HCT116 (cell line): ENCODE results near the gene UBE2D3. TPM values are rescaled to one million over a fixed set of nuclear protein-coding genes. Genes with fewer than 3 reads are reported as not detected.

ENCODE experiments used
- ATAC-seq: fragments of 200-7000 bp; cut with Tn5 transposase; 2 replicates; pipeline ENCODE4 v1.9.1; 2020; ENCODE audit warnings: mild to moderate bottlenecking, moderate library complexity
- BruUV-seq: library from RNA; stranded (reverse); fragments of 400-500 nt; replicated peaks from 2 replicates; lab custom pipeline; 2021; lab: Mats Ljungman, UMichigan
- CTCF ChIA-PET: fragments of 300-600 bp; sonication (Branson Sonifier 250); formaldehyde crosslinking; loops from one replicate; lab custom pipeline; 2021; ENCODE audit warnings: antibody characterized with exemption; lab: Charles Lee
- POLR2A ChIA-PET: fragments of 300-600, 350-600 bp; sonication (Branson Sonifier 250); formaldehyde crosslinking; loops from one replicate; lab custom pipeline; 2021; ENCODE audit warnings: antibody characterized with exemption; lab: Charles Lee
- RAD21 ChIA-PET, 2 experiments: fragments of 300-600 bp; sonication (Branson Sonifier 250); formaldehyde crosslinking; loops; one replicate each; lab custom pipeline; 2023; ENCODE audit warnings: low total read pairs in 2 of 2; ENCODE audit not compliant: uncharacterized antibody in 2 of 2, unreplicated experiment in 2 of 2, low non-redundant PET in 1 of 2; lab: Charles Lee
- DNase-seq: peaks from one replicate; pipeline ENCODE4 v3.0.0-alpha.2; 2010; ENCODE audit warnings: low read depth, low spot score
- H2AFZ ChIP-seq: fragments of 200-600 bp; shearing (Covaris generic), sonication (generic); 2 replicates; pipeline ENCODE4 v1.6.1; 2017; ENCODE audit warnings: low read depth, mixed run types, mixed read lengths, antibody characterized with exemption, low read length; ENCODE audit not compliant: poor library complexity, severe bottlenecking
- H3K27ac ChIP-seq: 2 replicates; pipeline ENCODE4 v1.5.1; 2012; ENCODE audit warnings: low read depth, low read length
- H3K27me3 ChIP-seq: fragments of 200-600 bp; sonication (generic); 2 replicates; pipeline ENCODE4 v1.6.1; 2016; ENCODE audit warnings: mixed run types, low read length, mixed read lengths; ENCODE audit not compliant: insufficient read depth
- H3K36me3 ChIP-seq, 2 experiments: fragments of 200-500 bp in 1 of 2; fragments of 200-600 bp in 1 of 2; sonication (Bioruptor generic) in 1 of 2; sonication (generic) in 1 of 2; 2 replicates each; pipeline versions ENCODE4 v1.5.1 to v1.6.1; 2014 to 2016; ENCODE audit warnings: low read length in 2 of 2, inconsistent platforms in 1 of 2, mixed read lengths in 1 of 2, mixed run types in 1 of 2; ENCODE audit not compliant: insufficient read depth in 2 of 2, control insufficient read depth in 1 of 2
- H3K4me1 ChIP-seq, 2 experiments: fragments of 200-600 bp in 1 of 2; sonication (generic) in 1 of 2; 2 replicates each; pipeline versions ENCODE4 v1.5.1 to v1.6.1; 2012 to 2017; ENCODE audit warnings: low read length in 2 of 2, inconsistent platforms in 1 of 2, mild to moderate bottlenecking in 1 of 2, mixed read lengths in 1 of 2, mixed run types in 1 of 2, moderate library complexity in 1 of 2; ENCODE audit not compliant: insufficient read depth in 2 of 2, control insufficient read depth in 1 of 2
- H3K4me2 ChIP-seq: fragments of 200-600 bp; sonication (generic); 2 replicates; pipeline ENCODE4 v1.6.1; 2017; ENCODE audit warnings: mixed run types, low read length, mixed read lengths
- H3K4me3 ChIP-seq, 2 experiments: fragments of 200-600 bp in 1 of 2; sonication (generic) in 1 of 2; replicated peaks in 1 of 2; 2 replicates each; pipeline ENCODE4 v1.5.1; 2011 to 2016; ENCODE audit warnings: low read length in 2 of 2, control low read depth in 1 of 2, low read depth in 1 of 2, mild to moderate bottlenecking in 1 of 2, mixed read lengths in 1 of 2, mixed run types in 1 of 2
- H3K79me2 ChIP-seq: fragments of 200-600 bp; sonication (generic); 2 replicates; pipeline ENCODE4 v1.6.1; 2017; ENCODE audit warnings: mild to moderate bottlenecking, mixed run types, low read length, moderate library complexity, mixed read lengths; ENCODE audit not compliant: insufficient read depth
- H3K9ac ChIP-seq: fragments of 200-600 bp; sonication (generic); 2 replicates; pipeline ENCODE4 v1.6.1; 2016; ENCODE audit warnings: low read length, mixed read lengths
- H3K9me2 ChIP-seq: fragments of 200-600 bp; sonication (generic), shearing (Covaris generic); 2 replicates; pipeline ENCODE4 v1.6.1; 2017; ENCODE audit warnings: mixed run types, mild to moderate bottlenecking, moderate library complexity; ENCODE audit not compliant: insufficient read depth
- H3K9me3 ChIP-seq, 2 experiments: fragments of 200-500 bp in 1 of 2; fragments of 200-600 bp in 1 of 2; sonication (Bioruptor generic) in 1 of 2; sonication (generic) in 1 of 2; 2 replicates each; pipeline ENCODE4 v1.6.1; 2014 to 2017; ENCODE audit warnings: low read length in 2 of 2, mixed read lengths in 2 of 2, inconsistent platforms in 1 of 2, low read depth in 1 of 2, mild to moderate bottlenecking in 1 of 2, mixed run types in 1 of 2, moderate library complexity in 1 of 2; ENCODE audit not compliant: control insufficient read depth in 1 of 2, insufficient read depth in 1 of 2
- H4K20me1 ChIP-seq: fragments of 200-600 bp; sonication (generic), shearing (Covaris generic); 2 replicates; pipeline ENCODE4 v1.6.1; 2017; ENCODE audit warnings: mixed run types, mild to moderate bottlenecking, moderate library complexity; ENCODE audit not compliant: insufficient read depth
- ATF3 ChIP-seq: IDR thresholded peaks from 2 replicates; pipeline ENCODE4 v1.6.1; 2012
- CBX3 ChIP-seq: IDR thresholded peaks from 2 replicates; pipeline ENCODE4 v1.6.1; 2012; ENCODE audit warnings: low read depth
- CEBPB ChIP-seq: IDR thresholded peaks from 2 replicates; pipeline ENCODE4 v1.6.1; 2012; ENCODE audit warnings: low read depth
- ELF1 ChIP-seq: IDR thresholded peaks from 2 replicates; pipeline ENCODE4 v1.6.1; 2012; ENCODE audit warnings: low read depth, borderline replicate concordance
- EZH2phosphoT487 ChIP-seq: fragments of 200-600 bp; IDR thresholded peaks from 2 replicates; pipeline ENCODE4 v1.6.1; 2018; ENCODE audit warnings: antibody characterized with exemption, borderline replicate concordance
- JUND ChIP-seq: IDR thresholded peaks from 2 replicates; pipeline ENCODE4 v1.6.1; 2012
- POLR2A ChIP-seq: IDR thresholded peaks from 2 replicates; pipeline ENCODE4 v1.7.0; 2011; ENCODE audit warnings: borderline replicate concordance; ENCODE audit not compliant: insufficient read depth, insufficient read length; ENCODE audit errors: extremely low read depth
- POLR2AphosphoS5 ChIP-seq: IDR thresholded peaks from 2 replicates; pipeline ENCODE4 v1.6.1; 2011; ENCODE audit warnings: mild to moderate bottlenecking, low read depth, low read length, moderate library complexity
- RAD21 ChIP-seq: IDR thresholded peaks from 2 replicates; pipeline ENCODE4 v1.6.1; 2012; ENCODE audit warnings: low read depth, mild to moderate bottlenecking
- SP1 ChIP-seq: IDR thresholded peaks from 2 replicates; pipeline ENCODE4 v1.6.1; 2012; ENCODE audit warnings: low read depth
- TCF7L2 ChIP-seq: IDR thresholded peaks from 2 replicates; pipeline ENCODE4 v1.7.0; 2011; ENCODE audit warnings: borderline replicate concordance, inconsistent platforms; ENCODE audit not compliant: insufficient read depth, insufficient read length; ENCODE audit errors: extremely low read depth
- YY1 ChIP-seq: IDR thresholded peaks from 2 replicates; pipeline ENCODE4 v1.6.1; 2011; ENCODE audit warnings: low read length, low read depth, moderate library complexity, mild to moderate bottlenecking; ENCODE audit not compliant: insufficient replicate concordance; ENCODE audit errors: extremely low read depth
- ZFX ChIP-seq: fragments of 450-650 bp; IDR thresholded peaks from 2 replicates; pipeline ENCODE4 v1.6.1; 2017
- ZNF274 ChIP-seq: fragments of 200-500 bp; sonication (Bioruptor generic); IDR thresholded peaks from 2 replicates; pipeline ENCODE4 v1.6.1; 2014; ENCODE audit warnings: mild to moderate bottlenecking, low read depth, low read length, inconsistent platforms
- intact Hi-C: fragments of 100-400 bp; cut with micrococcal nuclease; formaldehyde crosslinking; loops from 2 replicates; pipeline ENCODE4 v1.10.0; 2022
- total RNA-seq: library from RNA; stranded (reverse); gene quantifications from one replicate; pipeline ENCODE4 v1.2.1, GENCODE V29; 2021; ENCODE audit not compliant: unreplicated experiment
- TF ChIP-seq, protein P1 (sequence below): IDR thresholded peaks from 2 replicates; pipeline ENCODE4 v1.6.1; 2012
- TF ChIP-seq, protein P2 (sequence below): IDR thresholded peaks from 2 replicates; pipeline ENCODE4 v1.6.1; 2011; ENCODE audit warnings: mild to moderate bottlenecking, low read length, moderate library complexity; ENCODE audit not compliant: insufficient replicate concordance; ENCODE audit errors: extremely low read depth

The UBE2D3 gene
- total RNA-seq, 1 experiment from 2014 or later, result 302 TPM

DNA sequence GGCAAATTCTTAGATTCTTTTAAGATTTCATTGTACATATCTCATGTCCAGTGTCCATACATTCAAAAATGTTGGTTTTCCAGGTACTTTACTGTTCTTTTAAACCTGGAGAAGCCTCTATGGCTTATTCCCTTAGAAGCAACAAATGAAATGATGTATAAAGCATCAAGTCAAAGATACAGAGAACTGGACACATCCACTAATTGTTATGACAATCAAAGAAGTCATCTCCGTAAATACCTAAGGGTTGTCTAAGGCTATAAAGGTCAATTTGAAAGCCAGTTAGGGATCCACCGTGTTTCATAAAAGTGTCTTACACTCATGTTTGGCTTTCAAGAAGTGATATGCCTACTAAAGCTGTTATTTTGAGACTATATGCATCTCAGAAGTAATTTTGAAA lies 32.4 kb downstream of the UBE2D3 start:
- ChIA-PET POLR2A (no interaction called here), RAD21 (no interaction called here), CTCF (no interaction called here)
- no peaks in the 10 kb centered on the region for H3K4me1 ChIP-seq
- H3K9ac ChIP-seq, result no peak overlapping the region
- H2AFZ ChIP-seq, result no peak overlapping the region
- H3K4me3 ChIP-seq, result no peak overlapping the region
- DNase-seq, result no peak
- no peak for ATAC-seq
- no peak overlapping the region for H3K27ac ChIP-seq
- H3K27me3 ChIP-seq, result no peaks in the 10 kb centered on the region
- intact Hi-C loops, result no loop called here
- H3K9me3 ChIP-seq, result no peaks in the 10 kb centered on the region
- H3K36me3 ChIP-seq, result peaks cover 19 to 28% of the 10 kb centered on the region in 2 experiments
- TF ChIP-seq ATF3, result no peak
- TF ChIP-seq, protein P1, sequence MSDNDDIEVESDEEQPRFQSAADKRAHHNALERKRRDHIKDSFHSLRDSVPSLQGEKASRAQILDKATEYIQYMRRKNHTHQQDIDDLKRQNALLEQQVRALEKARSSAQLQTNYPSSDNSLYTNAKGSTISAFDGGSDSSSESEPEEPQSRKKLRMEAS, result no peak
- no peak for TF ChIP-seq CEBPB
- no peak for TF ChIP-seq ZFX
- TF ChIP-seq RAD21, result no peak
- no peak for TF ChIP-seq EZH2phosphoT487
- no peak for TF ChIP-seq ZNF274
- no peak for TF ChIP-seq ELF1
- TF ChIP-seq SP1, result no peak
- TF ChIP-seq TCF7L2, result no peak
- no peak for TF ChIP-seq JUND
- no peak for TF ChIP-seq POLR2AphosphoS5
- TF ChIP-seq POLR2A, result no peak
- no peak for TF ChIP-seq CBX3
- TF ChIP-seq, protein P2, sequence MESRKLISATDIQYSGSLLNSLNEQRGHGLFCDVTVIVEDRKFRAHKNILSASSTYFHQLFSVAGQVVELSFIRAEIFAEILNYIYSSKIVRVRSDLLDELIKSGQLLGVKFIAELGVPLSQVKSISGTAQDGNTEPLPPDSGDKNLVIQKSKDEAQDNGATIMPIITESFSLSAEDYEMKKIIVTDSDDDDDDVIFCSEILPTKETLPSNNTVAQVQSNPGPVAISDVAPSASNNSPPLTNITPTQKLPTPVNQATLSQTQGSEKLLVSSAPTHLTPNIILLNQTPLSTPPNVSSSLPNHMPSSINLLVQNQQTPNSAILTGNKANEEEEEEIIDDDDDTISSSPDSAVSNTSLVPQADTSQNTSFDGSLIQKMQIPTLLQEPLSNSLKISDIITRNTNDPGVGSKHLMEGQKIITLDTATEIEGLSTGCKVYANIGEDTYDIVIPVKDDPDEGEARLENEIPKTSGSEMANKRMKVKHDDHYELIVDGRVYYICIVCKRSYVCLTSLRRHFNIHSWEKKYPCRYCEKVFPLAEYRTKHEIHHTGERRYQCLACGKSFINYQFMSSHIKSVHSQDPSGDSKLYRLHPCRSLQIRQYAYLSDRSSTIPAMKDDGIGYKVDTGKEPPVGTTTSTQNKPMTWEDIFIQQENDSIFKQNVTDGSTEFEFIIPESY, result no peak
- no peak for TF ChIP-seq YY1
- H4K20me1 ChIP-seq, result peaks cover 15% of the 10 kb centered on the region
- no TSS peak for BruUV-seq
- no peak overlapping the region for H3K4me2 ChIP-seq
- H3K9me2 ChIP-seq, result no peaks in the 10 kb centered on the region
- H3K79me2 ChIP-seq, result peaks cover 35% of the 10 kb centered on the region
